Tibial artery (tissue), 4 donors: ENCODE data around the gene NAA11.
"Not testable (repeated sequence)": the region's sequence is repeated elsewhere in the genome, so short reads cannot be mapped to it uniquely, and the experiment has no call there.

Experiments used
- DNase-seq, 2 donors: peaks; one replicate each; pipeline ENCODE4 v3.0.0-alpha.2; 2019
- H3K27ac ChIP-seq, 2 donors: fragments of 200-600 bp; sonication (generic) in 1 of 2; 1 replicate in 1 of 2; 2 replicates in 1 of 2; pipeline ENCODE4 v1.5.1; 2018 to 2019; ENCODE audit warnings: mild to moderate bottlenecking in 1 of 2
- H3K27me3 ChIP-seq, 2 donors: fragments of 200-600 bp; sonication (generic) in 1 of 2; one replicate each; pipeline versions ENCODE4 v1.5.1 to v1.6.0; 2016 to 2019
- H3K36me3 ChIP-seq, 3 donors: fragments of 200-600 bp; sonication (generic) in 2 of 3; one replicate each; pipeline ENCODE4 v1.5.1; 2016 to 2019; ENCODE audit warnings: mild to moderate bottlenecking in 2 of 3
- H3K4me1 ChIP-seq, 4 donors: fragments of 200-600 bp; sonication (generic) in 2 of 4; 1 replicate in 3 of 4; 2 replicates in 1 of 4; pipeline ENCODE4 v1.5.1; 2016 to 2019
- H3K4me3 ChIP-seq, 2 donors: fragments of 200-600 bp; sonication (generic) in 1 of 2; 1 replicate in 1 of 2; 2 replicates in 1 of 2; pipeline ENCODE4 v1.5.1; 2018 to 2019; ENCODE audit warnings: mild to moderate bottlenecking in 2 of 2
- H3K9me3 ChIP-seq, 3 donors: fragments of 200-600 bp; sonication (generic) in 1 of 3; one replicate each; pipeline ENCODE4 v1.5.1; 2016 to 2019
- intact Hi-C: fragments of 100-400 bp; cut with DNase I; formaldehyde crosslinking; loops from one replicate; pipeline ENCODE4 v1.15.0; 2023; ENCODE audit warnings: low total_unique reads
- TF ChIP-seq, protein P1 (sequence below), 2 experiments: fragments of 200-600 bp in 1 of 2; fragments of 450-650 bp in 1 of 2; IDR thresholded peaks; one replicate each; pipeline ENCODE4 v1.5.1; 2017 to 2019; ENCODE audit warnings: antibody characterized with exemption in 2 of 2, mild to moderate bottlenecking in 1 of 2, moderate library complexity in 1 of 2

NAA11 gene

DNA sequence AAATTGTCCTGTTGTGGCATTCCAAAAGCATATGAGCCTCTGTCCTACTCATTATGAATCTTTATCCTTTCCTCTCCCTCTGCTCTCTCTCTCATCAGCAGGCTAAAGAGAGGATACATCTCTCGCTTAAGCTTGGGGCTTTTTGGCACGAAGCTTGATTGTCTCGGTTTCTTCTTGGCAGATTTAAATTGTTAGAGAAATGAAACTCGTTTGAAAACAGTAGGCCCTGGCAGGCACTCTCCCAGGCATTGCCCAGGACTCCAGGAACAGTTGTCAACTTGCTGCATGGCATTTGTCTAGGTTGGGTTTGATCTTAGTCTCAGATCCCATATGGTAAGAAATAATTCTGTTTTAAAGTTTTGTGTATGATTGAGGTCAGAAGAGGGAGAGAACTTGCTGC, 35.5 kb downstream of the NAA11 start:
- Histone ChIP-seq H3K36me3 (no peaks in the 10 kb centered on the region), H3K4me1 (peaks cover 0 to 5% (median 0%) of the 10 kb centered on the region in 4 donors), H3K9me3 (no peaks in the 10 kb centered on the region), H3K27ac (no peak overlapping the region), H3K4me3 (no peak overlapping the region), H3K27me3 (no peaks in the 10 kb centered on the region)
- intact Hi-C loops: no loop called here
- no peak for DNase-seq
- TF ChIP-seq, protein P1, sequence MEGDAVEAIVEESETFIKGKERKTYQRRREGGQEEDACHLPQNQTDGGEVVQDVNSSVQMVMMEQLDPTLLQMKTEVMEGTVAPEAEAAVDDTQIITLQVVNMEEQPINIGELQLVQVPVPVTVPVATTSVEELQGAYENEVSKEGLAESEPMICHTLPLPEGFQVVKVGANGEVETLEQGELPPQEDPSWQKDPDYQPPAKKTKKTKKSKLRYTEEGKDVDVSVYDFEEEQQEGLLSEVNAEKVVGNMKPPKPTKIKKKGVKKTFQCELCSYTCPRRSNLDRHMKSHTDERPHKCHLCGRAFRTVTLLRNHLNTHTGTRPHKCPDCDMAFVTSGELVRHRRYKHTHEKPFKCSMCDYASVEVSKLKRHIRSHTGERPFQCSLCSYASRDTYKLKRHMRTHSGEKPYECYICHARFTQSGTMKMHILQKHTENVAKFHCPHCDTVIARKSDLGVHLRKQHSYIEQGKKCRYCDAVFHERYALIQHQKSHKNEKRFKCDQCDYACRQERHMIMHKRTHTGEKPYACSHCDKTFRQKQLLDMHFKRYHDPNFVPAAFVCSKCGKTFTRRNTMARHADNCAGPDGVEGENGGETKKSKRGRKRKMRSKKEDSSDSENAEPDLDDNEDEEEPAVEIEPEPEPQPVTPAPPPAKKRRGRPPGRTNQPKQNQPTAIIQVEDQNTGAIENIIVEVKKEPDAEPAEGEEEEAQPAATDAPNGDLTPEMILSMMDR (IDR thresholded peaks at IDR 0.05): no peak

DNA sequence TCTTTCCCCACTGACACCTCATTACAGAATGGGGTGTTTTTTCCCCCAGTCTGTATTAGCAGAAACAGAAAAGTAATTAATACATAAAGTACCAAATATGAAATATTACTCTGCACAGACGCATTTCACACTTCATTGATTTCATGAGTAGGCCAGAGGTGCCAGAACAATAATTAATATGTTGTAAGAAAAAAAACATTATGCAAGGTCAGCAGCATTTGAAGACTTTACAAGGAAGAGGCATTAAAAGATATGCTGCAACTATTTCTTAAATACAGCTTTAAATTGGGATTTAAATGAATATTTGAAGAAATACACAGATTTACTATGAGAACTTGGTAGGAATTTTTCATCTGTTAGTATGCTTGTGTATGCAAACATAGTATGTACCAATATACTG, 37.7 kb downstream of the NAA11 start:
- H3K4me3 ChIP-seq: no peak overlapping the region
- intact Hi-C loops: no loop called here
- no peaks in the 10 kb centered on the region for H3K4me1 ChIP-seq
- H3K27me3 ChIP-seq: no peaks in the 10 kb centered on the region
- no peak overlapping the region for H3K27ac ChIP-seq
- no peaks in the 10 kb centered on the region for H3K36me3 ChIP-seq
- TF ChIP-seq, protein P1 (IDR thresholded peaks at IDR 0.05): no peak
- H3K9me3 ChIP-seq: no peaks in the 10 kb centered on the region
- no peak for DNase-seq

DNA sequence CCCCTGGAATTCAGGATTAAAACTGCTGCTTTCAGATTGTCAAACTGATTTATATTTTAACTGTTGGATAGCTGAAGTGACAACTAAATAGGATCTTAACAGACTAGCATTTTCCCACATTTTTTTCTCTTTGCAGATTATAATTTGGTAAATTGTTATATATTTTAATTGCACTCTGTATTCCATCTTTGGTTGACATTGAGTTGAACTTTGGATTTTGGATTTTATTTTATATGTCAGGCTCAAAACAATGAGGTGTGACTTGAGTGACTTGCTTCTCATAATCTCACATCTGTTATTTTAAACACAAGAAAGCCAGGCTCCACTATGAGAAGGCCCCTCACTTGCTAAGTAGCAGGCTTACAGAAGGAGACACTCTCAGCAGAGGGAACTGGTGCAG, 38.1 kb downstream of the NAA11 start:
- DNase-seq: no peak
- no peaks in the 10 kb centered on the region for H3K9me3 ChIP-seq
- no peak overlapping the region for H3K4me3 ChIP-seq
- no peaks in the 10 kb centered on the region for H3K27me3 ChIP-seq
- H3K36me3 ChIP-seq: no peaks in the 10 kb centered on the region
- intact Hi-C loops: no loop called here
- TF ChIP-seq, protein P1 (IDR thresholded peaks at IDR 0.05): no peak
- no peaks in the 10 kb centered on the region for H3K4me1 ChIP-seq
- H3K27ac ChIP-seq: no peak overlapping the region

GRCh38 chr4:79287076-79287475, 38.8 kb downstream of the NAA11 start:
- Histone ChIP-seq H3K9me3 (no peaks in the 10 kb centered on the region), H3K27ac (no peak overlapping the region), H3K36me3 (no peaks in the 10 kb centered on the region), H3K4me1 (peaks cover 0 to 3% (median under 1%) of the 10 kb centered on the region in 4 donors), H3K27me3 (no peaks in the 10 kb centered on the region), H3K4me3 (no peak overlapping the region)
- TF ChIP-seq, protein P1 (IDR thresholded peaks at IDR 0.05): no peak
- DNase-seq: no peak
- intact Hi-C loops: no loop called here

DNA sequence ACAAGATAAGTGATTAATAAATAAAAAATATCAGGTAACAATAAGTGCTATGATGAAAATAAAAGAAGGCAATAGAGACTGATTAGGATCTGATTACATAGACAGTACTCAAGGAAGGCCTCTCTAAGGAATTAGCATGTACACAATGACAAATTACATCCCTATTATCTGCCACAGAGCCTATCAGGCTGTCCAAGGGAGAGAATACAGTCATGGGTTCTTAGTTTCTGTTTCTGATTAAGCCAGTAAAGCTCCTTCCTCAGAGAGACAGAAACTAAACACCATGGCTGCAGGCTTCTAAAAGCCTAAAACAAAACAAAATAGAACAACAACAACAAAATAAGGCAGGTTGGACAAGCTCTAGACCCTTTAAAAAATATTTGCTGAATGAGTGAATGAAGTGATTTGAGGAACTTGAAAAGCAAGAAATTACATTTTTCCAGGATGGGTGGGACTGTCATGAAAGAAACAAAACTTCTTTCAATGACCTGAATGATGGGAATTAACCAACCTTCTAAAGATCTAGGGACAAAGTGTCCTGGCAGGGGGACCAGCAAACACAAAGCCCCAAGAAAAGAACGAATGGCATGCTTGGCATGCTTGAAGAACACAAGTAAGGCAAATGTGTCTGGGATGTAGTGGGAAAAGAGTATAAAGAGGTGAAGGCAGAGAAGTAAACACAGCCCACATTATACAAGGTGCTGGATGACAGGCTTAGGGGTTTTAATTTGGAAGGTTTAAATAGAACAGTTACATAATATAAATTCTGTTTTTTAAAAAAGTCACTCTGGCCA, 44.1 kb downstream of the NAA11 start:
- TF ChIP-seq, protein P1 (IDR thresholded peaks at IDR 0.05): no peak
- no peak overlapping the region for H3K27ac ChIP-seq
- no peaks in the 10 kb centered on the region for H3K27me3 ChIP-seq
- peaks cover 0 to 12% (median 4%) of the 10 kb centered on the region in 4 donors for H3K4me1 ChIP-seq
- DNase-seq: no peak
- no peaks in the 10 kb centered on the region for H3K36me3 ChIP-seq
- intact Hi-C loops: no loop called here
- H3K9me3 ChIP-seq: no peaks in the 10 kb centered on the region
- no peak overlapping the region for H3K4me3 ChIP-seq

DNA sequence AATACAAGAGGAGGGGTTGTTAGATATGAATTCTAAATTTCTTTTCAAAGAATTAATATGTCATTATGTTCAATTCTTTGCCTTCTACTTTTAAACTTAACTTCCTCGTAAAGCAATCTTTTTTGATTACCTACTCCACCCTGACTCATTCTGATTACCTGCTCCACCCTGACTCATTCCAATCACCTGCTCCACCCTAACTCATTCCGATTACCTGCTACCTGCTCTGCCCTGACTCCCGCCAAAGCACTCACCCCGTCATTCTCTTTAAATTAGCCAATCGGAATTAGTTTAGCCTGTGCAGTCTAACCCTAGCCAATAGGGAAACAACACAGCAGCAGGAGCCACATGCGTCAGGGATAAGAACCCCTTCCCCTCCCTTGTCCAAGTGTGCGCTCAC, 48.4 kb downstream of the NAA11 start:
- H3K27me3 ChIP-seq, intact Hi-C loops, H3K9me3 ChIP-seq, H3K27ac ChIP-seq, DNase-seq, H3K36me3 ChIP-seq, H3K4me3 ChIP-seq: not testable (repeated sequence)
- H3K4me1 ChIP-seq: peaks cover 0 to 22% (median 8%) of the 10 kb centered on the region in 4 donors
